KMS-11 (cell line): ENCODE results near the gene SEMA5A.

ENCODE experiments used
- H2AFZ ChIP-seq: fragments of 200-600 bp; sonication (generic); 2 replicates; pipeline ENCODE4 v1.6.1; 2016; ENCODE audit warnings: antibody characterized with exemption, mixed run types, low read depth
- H3K27ac ChIP-seq: fragments of 200-600 bp; sonication (generic); 2 replicates; pipeline ENCODE4 v1.6.1; 2016; ENCODE audit warnings: mild to moderate bottlenecking, mixed run types
- H3K27me3 ChIP-seq: fragments of 200-600 bp; sonication (generic); 2 replicates; pipeline ENCODE4 v1.6.1; 2017; ENCODE audit warnings: mild to moderate bottlenecking, low read depth, mixed run types, moderate library complexity; ENCODE audit not compliant: insufficient read depth
- H3K36me3 ChIP-seq: fragments of 200-600 bp; sonication (generic); 2 replicates; pipeline ENCODE4 v1.6.1; 2017; ENCODE audit warnings: mild to moderate bottlenecking, mixed run types; ENCODE audit not compliant: insufficient read depth
- H3K4me1 ChIP-seq: fragments of 200-600 bp; sonication (generic); 2 replicates; pipeline ENCODE4 v1.6.1; 2016; ENCODE audit warnings: mild to moderate bottlenecking, low read depth, mixed run types; ENCODE audit not compliant: poor library complexity, severe bottlenecking
- H3K4me2 ChIP-seq: fragments of 200-600 bp; sonication (generic); 2 replicates; pipeline ENCODE4 v1.7.0; 2016; ENCODE audit warnings: mild to moderate bottlenecking, mixed run types
- H3K4me3 ChIP-seq: fragments of 200-600 bp; sonication (generic); IDR thresholded peaks from 2 replicates; pipeline ENCODE4 v1.6.1; 2017; ENCODE audit warnings: low read depth, low read length, mixed read lengths; ENCODE audit not compliant: insufficient read depth
- H3K79me2 ChIP-seq: fragments of 200-600 bp; sonication (generic); 2 replicates; pipeline ENCODE4 v1.6.1; 2016; ENCODE audit warnings: low read depth, mixed run types; ENCODE audit not compliant: insufficient read depth
- H3K9ac ChIP-seq: fragments of 200-600 bp; sonication (generic); 2 replicates; pipeline ENCODE4 v1.6.1; 2016; ENCODE audit warnings: mild to moderate bottlenecking, mixed run types
- H4K20me1 ChIP-seq: fragments of 200-600 bp; sonication (generic); 2 replicates; pipeline ENCODE4 v1.6.1; 2016; ENCODE audit warnings: mild to moderate bottlenecking, mixed run types; ENCODE audit not compliant: insufficient read depth
- CTCF ChIP-seq: fragments of 200-600 bp; sonication (generic); conservative IDR thresholded peaks from 2 replicates; pipeline ENCODE4 v1.6.1; 2017; ENCODE audit warnings: low read depth, mild to moderate bottlenecking, antibody characterized with exemption, low read length, moderate library complexity, mixed read lengths

Gene SEMA5A

GRCh38 chr5:9170026-9170425 is 375.8 kb downstream of the SEMA5A start:
- H3K27me3 ChIP-seq, result no peaks in the 10 kb centered on the region
- no peaks in the 10 kb centered on the region for H3K79me2 ChIP-seq
- no peak for TF ChIP-seq CTCF
- H4K20me1 ChIP-seq, result no peaks in the 10 kb centered on the region
- no peaks in the 10 kb centered on the region for H3K36me3 ChIP-seq
- H3K4me2 ChIP-seq, result no peak overlapping the region
- no peak overlapping the region for H2AFZ ChIP-seq
- no peak overlapping the region for H3K27ac ChIP-seq
- no peak overlapping the region for H3K4me3 ChIP-seq
- H3K4me1 ChIP-seq, result no peaks in the 10 kb centered on the region
- no peak overlapping the region for H3K9ac ChIP-seq

- no peak overlapping the region for H3K4me2 ChIP-seq
- no peaks in the 10 kb centered on the region for H3K36me3 ChIP-seq
- no peaks in the 10 kb centered on the region for H3K27me3 ChIP-seq
- H4K20me1 ChIP-seq, result no peaks in the 10 kb centered on the region
- TF ChIP-seq CTCF, result no peak
- no peak overlapping the region for H3K9ac ChIP-seq
- H3K79me2 ChIP-seq, result no peaks in the 10 kb centered on the region
- no peak overlapping the region for H3K4me3 ChIP-seq
- H3K4me1 ChIP-seq, result no peaks in the 10 kb centered on the region
- H2AFZ ChIP-seq, result no peak overlapping the region
- H3K27ac ChIP-seq, result no peak overlapping the region
Observed at GRCh38 chr5:9169557-9169902, 376.3 kb downstream of the SEMA5A start.

DNA sequence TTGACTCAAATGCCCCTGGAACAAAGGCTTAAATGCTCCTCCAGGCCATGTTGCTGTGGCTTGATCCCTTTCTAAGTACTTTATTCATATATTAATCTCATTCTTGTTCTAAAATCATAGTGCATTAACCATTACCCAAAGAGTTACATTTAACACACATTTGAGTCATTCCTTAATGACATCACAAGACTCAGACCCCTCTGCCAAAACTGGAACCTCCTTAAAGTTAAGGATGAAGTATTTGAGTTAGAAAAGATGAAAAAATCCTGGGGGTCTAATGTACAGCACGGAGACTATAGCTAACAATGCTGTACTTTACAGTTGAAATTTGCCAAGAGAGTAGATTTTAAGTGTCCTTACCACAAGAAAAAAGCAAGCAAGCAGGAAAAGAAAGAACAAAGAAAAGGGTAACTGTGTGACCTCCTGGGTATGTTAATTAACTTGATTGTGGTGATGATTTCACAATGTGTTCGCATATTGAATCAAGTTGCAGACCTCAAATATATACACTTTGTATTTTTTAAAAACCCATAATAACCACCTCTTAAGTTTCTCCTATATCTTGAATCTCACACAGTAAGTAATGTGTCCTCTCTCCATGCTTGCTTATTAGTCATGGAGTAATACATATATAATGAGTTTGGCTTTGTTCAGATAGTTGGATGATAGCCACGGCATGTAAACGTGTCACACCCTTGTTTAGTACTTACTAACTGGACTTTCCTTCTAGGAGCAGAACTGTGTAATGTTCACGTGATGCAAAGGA is 376.9 kb downstream of the SEMA5A start:
- Histone ChIP-seq H3K79me2 (no peaks in the 10 kb centered on the region), H3K27me3 (no peaks in the 10 kb centered on the region), H3K4me2 (no peak overlapping the region), H3K4me3 (no peak overlapping the region), H2AFZ (no peak overlapping the region), H3K4me1 (no peaks in the 10 kb centered on the region), H4K20me1 (no peaks in the 10 kb centered on the region), H3K9ac (no peak overlapping the region), H3K27ac (no peak overlapping the region), H3K36me3 (no peaks in the 10 kb centered on the region)
- no peak for TF ChIP-seq CTCF

DNA sequence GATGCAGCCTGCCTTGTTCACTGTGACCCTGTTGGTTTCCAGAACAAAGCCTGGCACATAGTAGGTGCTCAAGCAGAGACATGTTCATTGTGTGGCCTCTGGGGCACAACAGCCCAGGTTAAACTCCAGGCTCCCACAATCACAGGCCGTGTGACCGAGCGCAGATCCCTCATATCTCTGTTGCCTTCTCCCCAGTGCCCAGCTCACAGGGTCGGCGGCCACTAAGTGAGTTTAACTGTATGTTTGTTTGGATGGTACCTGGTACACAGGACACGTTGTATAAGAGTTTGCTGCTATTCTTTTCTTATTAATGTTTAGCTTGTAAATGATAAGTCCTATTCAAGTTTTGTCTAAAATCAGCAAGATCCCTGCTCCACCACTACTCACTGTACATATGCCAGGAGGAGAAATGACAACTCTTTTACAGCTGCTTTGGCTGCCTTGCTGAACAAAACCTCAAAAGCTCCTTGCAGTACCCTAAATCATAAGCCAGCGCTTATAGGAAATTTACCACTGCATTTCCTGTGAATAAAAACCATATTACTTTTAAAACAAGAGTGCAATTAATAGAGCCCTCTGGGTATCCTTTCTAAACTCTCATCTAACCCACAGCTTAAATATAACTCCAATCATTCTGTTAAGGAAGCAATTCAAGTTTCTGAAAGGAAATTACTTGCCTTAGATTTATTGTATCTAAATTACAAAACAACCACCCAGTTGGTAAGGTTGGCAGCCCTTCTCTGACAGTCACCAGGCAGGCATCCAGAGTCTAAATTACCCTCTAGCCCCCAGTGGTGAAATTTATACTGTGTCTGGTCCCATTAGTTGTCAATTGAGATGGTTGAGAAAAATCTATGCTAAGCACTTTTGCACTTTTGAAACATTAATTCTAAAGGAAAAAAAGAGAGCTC is 379.4 kb downstream of the SEMA5A start:
- no peaks in the 10 kb centered on the region for H3K36me3 ChIP-seq
- H3K27ac ChIP-seq, result no peak overlapping the region
- no peaks in the 10 kb centered on the region for H3K4me1 ChIP-seq
- no peaks in the 10 kb centered on the region for H4K20me1 ChIP-seq
- H2AFZ ChIP-seq, result no peak overlapping the region
- H3K4me2 ChIP-seq, result no peak overlapping the region
- no peak for TF ChIP-seq CTCF
- no peak overlapping the region for H3K9ac ChIP-seq
- H3K27me3 ChIP-seq, result no peaks in the 10 kb centered on the region
- no peaks in the 10 kb centered on the region for H3K79me2 ChIP-seq
- H3K4me3 ChIP-seq, result no peak overlapping the region
